ENCODE results near the gene CD48.

DNA sequence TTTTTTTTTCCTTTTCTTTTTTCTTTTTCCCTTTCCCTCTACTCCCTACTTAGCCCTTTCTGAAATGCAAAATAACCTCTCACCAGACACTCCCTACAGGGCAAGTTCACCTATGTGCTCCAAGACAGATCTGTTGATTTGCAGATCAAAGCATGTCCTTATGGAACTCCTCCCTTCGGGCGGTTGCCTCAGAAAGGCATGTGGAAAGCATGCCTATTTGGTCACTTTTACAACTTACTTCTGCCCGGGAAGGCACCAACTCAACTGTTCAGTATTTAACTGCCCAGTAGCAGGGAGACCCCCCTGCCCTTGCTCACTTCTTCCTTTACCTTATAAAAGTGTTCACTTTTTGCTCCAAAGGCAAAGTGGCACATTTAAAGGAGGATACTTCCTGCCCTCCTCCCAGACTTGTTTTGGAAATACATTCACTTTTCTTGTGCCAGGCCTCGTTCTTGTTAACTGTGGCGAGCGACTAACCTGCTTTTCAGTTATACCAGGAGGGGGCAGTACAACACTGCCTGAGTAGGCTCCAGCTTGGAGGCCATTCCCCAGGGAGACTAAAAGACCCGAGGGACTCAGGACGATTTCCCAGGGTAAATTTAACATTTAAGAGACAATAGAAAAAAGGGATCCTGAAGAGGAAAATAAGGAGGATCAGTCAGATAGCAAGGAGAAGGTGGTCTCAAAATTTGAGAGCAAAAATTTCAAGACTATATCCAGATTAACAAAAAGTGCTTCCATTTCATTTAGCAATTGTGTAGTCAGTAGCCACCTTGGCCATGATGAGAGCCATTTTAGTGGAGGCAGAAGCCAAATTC, 15.1 kb upstream of the CD48 start:
- TF ChIP-seq POLR2A (IDR thresholded peaks at IDR 0.05; ENCODE audit: low read depth, low read length) (no peak), POLR2AphosphoS5 (IDR thresholded peaks at IDR 0.05; ENCODE audit: low read depth, low read length) (no peak)
